Tibial nerve (tissue), 4 donors: ENCODE measurements around the gene PPP2R2D. TPM values are rescaled to one million over a fixed set of nuclear protein-coding genes. Genes with fewer than 3 reads are reported as not detected.
A peak's percentile ranks its signal among the peaks of the same experiment; 100 is the strongest.

Experiments
- DNase-seq, 2 donors: peaks; one replicate each; pipeline ENCODE4 v3.0.0-alpha.2; 2019; ENCODE audit warnings: low spot score in 2 of 2
- H3K27ac ChIP-seq, 4 donors: fragments of 200-600 bp; sonication (generic) in 3 of 4; one replicate each; pipeline ENCODE4 v1.5.1; 2017 to 2019; ENCODE audit warnings: mild to moderate bottlenecking in 1 of 4
- H3K27me3 ChIP-seq, 2 donors: fragments of 200-600 bp; sonication (generic) in 1 of 2; one replicate each; pipeline versions ENCODE4 v1.5.1 to v1.6.0; 2017 to 2019
- H3K36me3 ChIP-seq, 3 donors: fragments of 200-600 bp; sonication (generic); one replicate each; pipeline ENCODE4 v1.5.1; 2018 to 2019
- H3K4me1 ChIP-seq, 4 donors: fragments of 200-600 bp; sonication (generic) in 3 of 4; one replicate each; pipeline ENCODE4 v1.5.1; 2017 to 2019
- H3K4me3 ChIP-seq, 4 donors: fragments of 200-600 bp; sonication (generic) in 3 of 4; one replicate each; pipeline ENCODE4 v1.5.1; 2017 to 2019; ENCODE audit warnings: mild to moderate bottlenecking in 1 of 4, moderate library complexity in 1 of 4
- H3K9me3 ChIP-seq, 4 donors: fragments of 200-600 bp; sonication (generic) in 3 of 4; one replicate each; pipeline ENCODE4 v1.5.1; 2017 to 2019
- CTCF ChIP-seq, 5 experiments: fragments of 200-600 bp in 3 of 5; fragments of 450-650 bp in 2 of 5; sonication (generic) in 3 of 5; IDR thresholded peaks; one replicate each; pipeline ENCODE4 v1.5.1; 2016 to 2019; ENCODE audit warnings: antibody characterized with exemption in 5 of 5, mild to moderate bottlenecking in 3 of 5, moderate library complexity in 2 of 5
- EP300 ChIP-seq, 2 donors: sonication (generic); formaldehyde crosslinking; IDR thresholded peaks; one replicate each; pipeline ENCODE4 v1.6.1; 2017; ENCODE audit warnings: antibody characterized with exemption in 2 of 2, mild to moderate bottlenecking in 1 of 2
- POLR2A ChIP-seq, 2 donors: fragments of 450-650 bp; IDR thresholded peaks; one replicate each; pipeline ENCODE4 v1.6.1; 2017; ENCODE audit warnings: antibody characterized with exemption in 2 of 2, mild to moderate bottlenecking in 2 of 2, moderate library complexity in 2 of 2
- WGBS, 2 donors: methylation state at CpG; one replicate each; pipeline ENCODE4 v1.1.5; 2018; 5-methylcytosine and 5-hydroxymethylcytosine counted together
- total RNA-seq, 4 donors: library from RNA; depleted of rRNA; stranded (reverse); fragments of >200 nt; gene quantifications; one replicate each; pipeline ENCODE4 v1.1.0, GENCODE V29; 2016

The PPP2R2D gene
- total RNA-seq, 4 donors from 2014 or later, result 22.9 to 35.1 (median 28.9) TPM

- WGBS, 2 donors, result 91 to 95% methylated on average over 18 of the region's 18 CpGs
- TF ChIP-seq CTCF (IDR thresholded peaks at IDR 0.05) (no peak), EP300 (IDR thresholded peaks at IDR 0.05) (no peak), POLR2A (IDR thresholded peaks at IDR 0.05) (no peak)
- no peak overlapping the region for H3K27ac ChIP-seq
- H3K9me3 ChIP-seq, result no peaks in the 10 kb centered on the region
- no peak for DNase-seq
- H3K27me3 ChIP-seq, result no peaks in the 10 kb centered on the region
- H3K36me3 ChIP-seq, result peaks cover 0 to 82% (median 0%) of the 10 kb centered on the region in 3 donors
- no peak overlapping the region for H3K4me3 ChIP-seq
- H3K4me1 ChIP-seq, result peaks cover 0 to 16% (median 3%) of the 10 kb centered on the region in 4 donors
Observed at GRCh38 chr10:131970946-131971345, 70.1 kb downstream of the PPP2R2D start.

GRCh38 chr10:131971591-131971990 is 70.8 kb downstream of the PPP2R2D start:
- DNase-seq, result no peak
- Histone ChIP-seq H3K27ac (no peak overlapping the region), H3K9me3 (no peaks in the 10 kb centered on the region), H3K4me3 (no peak overlapping the region), H3K27me3 (no peaks in the 10 kb centered on the region), H3K4me1 (peaks cover 0 to 16% (median 3%) of the 10 kb centered on the region in 4 donors), H3K36me3 (peaks cover 0 to 75% (median 0%) of the 10 kb centered on the region in 3 donors)
- WGBS, 2 donors, result 78 to 85% methylated on average over 7 of the region's 7 CpGs
- TF ChIP-seq CTCF (IDR thresholded peaks at IDR 0.05), result no peak
- TF ChIP-seq EP300 (IDR thresholded peaks at IDR 0.05), result no peak
- no peak for TF ChIP-seq POLR2A (IDR thresholded peaks at IDR 0.05)

GRCh38 chr10:131972474-131973071 is 71.8 kb downstream of the PPP2R2D start:
- Histone ChIP-seq H3K27me3 (no peaks in the 10 kb centered on the region), H3K27ac (peak overlapping the region in 1 of 4 donors; percentile 44), H3K4me3 (peak overlapping the region in 1 of 4 donors; percentile 3), H3K36me3 (peaks cover 0 to 75% (median 0%) of the 10 kb centered on the region in 3 donors), H3K4me1 (peaks cover 0 to 16% (median 3%) of the 10 kb centered on the region in 4 donors), H3K9me3 (no peaks in the 10 kb centered on the region)
- 39% methylated on average over 11 of the region's 11 CpGs for WGBS, 2 donors
- TF ChIP-seq CTCF (IDR thresholded peaks at IDR 0.05) (no peak), EP300 (IDR thresholded peaks at IDR 0.05) (no peak), POLR2A (IDR thresholded peaks at IDR 0.05) (no peak)
- DNase-seq, result peak in 1 of 2 donors; percentile 33

GRCh38 chr10:131973160-131973951 is 72.5 kb downstream of the PPP2R2D start:
- Histone ChIP-seq H3K4me3 (peak overlapping the region in 1 of 4 donors; percentile 3), H3K9me3 (no peaks in the 10 kb centered on the region), H3K27ac (peak overlapping the region in 1 of 4 donors; percentile 44), H3K36me3 (peaks cover 0 to 72% (median 0%) of the 10 kb centered on the region in 3 donors), H3K27me3 (no peaks in the 10 kb centered on the region), H3K4me1 (peaks cover 0 to 16% (median 3%) of the 10 kb centered on the region in 4 donors)
- DNase-seq, result no peak
- 81 to 82% methylated on average over 34 of the region's 34 CpGs for WGBS, 2 donors
- TF ChIP-seq CTCF (IDR thresholded peaks at IDR 0.05), result no peak
- TF ChIP-seq POLR2A (IDR thresholded peaks at IDR 0.05), result no peak
- TF ChIP-seq EP300 (IDR thresholded peaks at IDR 0.05), result no peak
